Effector memory CD4-positive, alpha-beta T cell (primary cell): ENCODE results near the gene STIM1.

Experiments used
- DNase-seq, 3 donors: peaks; one replicate each; pipeline ENCODE4 v3.0.0-alpha.2; 2020
- H3K27ac ChIP-seq: 2 replicates; pipeline ENCODE4 v1.7.0; 2013; ENCODE audit warnings: mild to moderate bottlenecking, low read length, moderate library complexity; ENCODE audit not compliant: insufficient read depth, poor library complexity, severe bottlenecking
- H3K27me3 ChIP-seq: replicated peaks from 2 replicates; pipeline ENCODE4 v1.7.0; 2013; ENCODE audit warnings: mild to moderate bottlenecking, low read length; ENCODE audit not compliant: insufficient read depth, control insufficient read depth, poor library complexity, severe bottlenecking
- H3K36me3 ChIP-seq: 2 replicates; pipeline ENCODE4 v1.7.0; 2013; ENCODE audit warnings: mild to moderate bottlenecking, low read length, moderate library complexity; ENCODE audit not compliant: control insufficient read depth, insufficient read depth
- H3K4me1 ChIP-seq: 2 replicates; pipeline ENCODE4 v1.7.0; 2013; ENCODE audit warnings: low read length, mild to moderate bottlenecking; ENCODE audit not compliant: control insufficient read depth, insufficient read depth, poor library complexity, severe bottlenecking
- H3K4me3 ChIP-seq: 2 replicates; pipeline ENCODE4 v1.7.0; 2013; ENCODE audit warnings: low read length, low read depth, mild to moderate bottlenecking; ENCODE audit not compliant: insufficient read depth, poor library complexity, severe bottlenecking
- H3K9me3 ChIP-seq: 2 replicates; pipeline ENCODE4 v1.7.0; 2013; ENCODE audit warnings: mild to moderate bottlenecking, low read length, moderate library complexity; ENCODE audit not compliant: control insufficient read depth

STIM1 gene

GRCh38 chr11:4026389-4026788, 170.9 kb downstream of the STIM1 start:
- no peaks in the 10 kb centered on the region for H3K27me3 ChIP-seq
- no peaks in the 10 kb centered on the region for H3K9me3 ChIP-seq
- H3K27ac ChIP-seq, result no peak overlapping the region
- no peak overlapping the region for H3K4me3 ChIP-seq
- H3K4me1 ChIP-seq, result no peaks in the 10 kb centered on the region
- no peak for DNase-seq
- peaks cover 20% of the 10 kb centered on the region for H3K36me3 ChIP-seq

DNA sequence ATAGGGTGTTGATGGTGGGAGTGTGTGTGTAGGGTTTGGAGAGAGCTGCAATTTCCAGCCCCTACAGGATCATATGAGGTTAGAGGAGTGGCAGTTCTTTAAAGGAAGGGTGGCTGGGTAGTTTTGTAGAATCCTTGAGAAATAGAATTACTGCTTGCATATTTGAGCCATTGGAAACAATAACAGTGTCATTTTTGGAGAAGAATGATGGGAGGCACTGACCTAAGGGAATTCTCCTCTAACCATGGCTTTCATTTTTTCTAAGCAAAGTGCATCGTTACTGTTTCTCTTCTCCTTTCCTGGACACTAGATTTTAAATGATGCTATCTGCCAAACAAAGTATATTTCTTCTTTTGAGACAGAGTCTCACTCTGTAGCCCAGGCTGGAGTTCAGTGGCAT, 172.3 kb downstream of the STIM1 start:
- Histone ChIP-seq H3K27me3 (no peaks in the 10 kb centered on the region), H3K36me3 (peaks cover 20% of the 10 kb centered on the region), H3K9me3 (no peaks in the 10 kb centered on the region), H3K4me1 (no peaks in the 10 kb centered on the region), H3K4me3 (no peak overlapping the region), H3K27ac (no peak overlapping the region)
- no peak for DNase-seq

DNA sequence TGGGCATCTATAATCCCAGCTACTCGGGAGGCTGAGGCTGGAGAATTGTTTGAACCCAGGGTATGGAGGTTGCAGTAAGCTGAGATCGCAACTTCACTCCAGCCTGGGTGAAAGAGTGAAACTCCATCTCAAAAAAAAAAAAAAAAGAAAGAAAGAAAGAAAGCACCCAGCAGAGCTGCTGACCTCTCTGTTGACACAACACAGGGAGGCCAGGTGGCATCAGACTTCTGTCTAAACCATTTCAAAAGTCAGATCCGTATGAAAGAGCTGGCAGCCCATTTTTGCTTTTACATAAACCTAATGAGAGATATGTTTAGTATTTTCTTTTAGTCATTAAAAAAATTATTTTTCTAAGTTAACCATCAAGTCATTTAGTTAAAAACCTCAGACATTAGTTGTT, 174.7 kb downstream of the STIM1 start:
- Histone ChIP-seq H3K9me3 (no peaks in the 10 kb centered on the region), H3K27me3 (no peaks in the 10 kb centered on the region), H3K4me1 (no peaks in the 10 kb centered on the region), H3K36me3 (peaks cover 14% of the 10 kb centered on the region), H3K27ac (no peak overlapping the region), H3K4me3 (no peak overlapping the region)
- DNase-seq, result no peak

DNA sequence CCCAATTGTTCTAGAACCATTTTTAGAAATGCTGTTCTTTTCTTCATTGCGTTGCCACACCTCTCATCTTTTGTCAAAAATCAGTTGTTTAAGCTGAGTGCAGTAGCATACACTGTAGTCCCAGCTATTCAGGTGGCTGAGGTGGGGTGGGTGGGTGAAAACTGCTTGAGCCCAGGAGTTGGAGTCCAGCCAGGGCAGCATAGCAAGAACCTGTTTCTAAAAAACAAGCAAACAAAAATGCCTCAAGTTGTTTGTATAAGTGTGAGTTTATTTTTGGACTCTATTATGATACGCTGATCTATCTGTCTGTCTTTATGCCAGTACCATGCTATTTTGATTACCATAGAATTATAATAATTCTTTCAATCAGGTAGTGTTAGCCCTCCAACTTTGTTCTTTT, 176.6 kb downstream of the STIM1 start:
- DNase-seq, result no peak
- Histone ChIP-seq H3K9me3 (no peaks in the 10 kb centered on the region), H3K27me3 (no peaks in the 10 kb centered on the region), H3K27ac (no peak overlapping the region), H3K4me1 (no peaks in the 10 kb centered on the region), H3K4me3 (no peak overlapping the region), H3K36me3 (no peaks in the 10 kb centered on the region)

- Histone ChIP-seq H3K27me3 (no peaks in the 10 kb centered on the region), H3K9me3 (no peaks in the 10 kb centered on the region), H3K4me3 (no peak overlapping the region), H3K27ac (no peak overlapping the region), H3K36me3 (no peaks in the 10 kb centered on the region), H3K4me1 (no peaks in the 10 kb centered on the region)
- no peak for DNase-seq
Observed at GRCh38 chr11:4035985-4036384, 180.5 kb downstream of the STIM1 start.

DNA sequence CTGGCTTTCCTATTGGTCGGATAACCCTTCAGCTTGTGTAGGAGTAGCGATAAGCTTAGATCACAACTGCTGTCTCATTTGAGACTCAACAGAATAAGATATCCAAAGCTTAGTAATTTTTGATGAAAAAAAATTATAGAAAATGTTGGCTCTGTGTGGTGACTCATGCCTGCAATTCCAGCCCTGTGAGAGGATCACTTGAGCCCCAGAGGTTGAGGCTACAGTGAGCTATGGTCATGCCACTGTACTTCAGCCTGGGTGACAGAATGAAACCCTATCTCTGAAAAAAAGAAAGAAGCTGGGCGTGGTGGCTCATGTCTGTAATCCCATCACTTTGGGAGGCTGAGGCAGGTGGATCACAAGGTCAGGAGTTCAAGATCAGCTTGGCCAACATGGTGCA, 183.5 kb downstream of the STIM1 start:
- Histone ChIP-seq H3K36me3 (no peaks in the 10 kb centered on the region), H3K4me1 (peaks cover 4% of the 10 kb centered on the region), H3K27ac (no peak overlapping the region), H3K27me3 (no peaks in the 10 kb centered on the region), H3K9me3 (no peaks in the 10 kb centered on the region), H3K4me3 (no peak overlapping the region)
- no peak for DNase-seq

GRCh38 chr11:4040461-4040860, 185.0 kb downstream of the STIM1 start:
- Histone ChIP-seq H3K27ac (no peak overlapping the region), H3K27me3 (no peaks in the 10 kb centered on the region), H3K4me1 (peaks cover 4% of the 10 kb centered on the region), H3K4me3 (no peak overlapping the region), H3K36me3 (no peaks in the 10 kb centered on the region), H3K9me3 (no peaks in the 10 kb centered on the region)
- DNase-seq, result no peak

GRCh38 chr11:4041731-4042391, 186.4 kb downstream of the STIM1 start:
- no peak for DNase-seq
- Histone ChIP-seq H3K9me3 (no peaks in the 10 kb centered on the region), H3K4me3 (no peak overlapping the region), H3K27me3 (no peaks in the 10 kb centered on the region), H3K4me1 (peaks cover 4% of the 10 kb centered on the region), H3K27ac (no peak overlapping the region), H3K36me3 (no peaks in the 10 kb centered on the region)

DNA sequence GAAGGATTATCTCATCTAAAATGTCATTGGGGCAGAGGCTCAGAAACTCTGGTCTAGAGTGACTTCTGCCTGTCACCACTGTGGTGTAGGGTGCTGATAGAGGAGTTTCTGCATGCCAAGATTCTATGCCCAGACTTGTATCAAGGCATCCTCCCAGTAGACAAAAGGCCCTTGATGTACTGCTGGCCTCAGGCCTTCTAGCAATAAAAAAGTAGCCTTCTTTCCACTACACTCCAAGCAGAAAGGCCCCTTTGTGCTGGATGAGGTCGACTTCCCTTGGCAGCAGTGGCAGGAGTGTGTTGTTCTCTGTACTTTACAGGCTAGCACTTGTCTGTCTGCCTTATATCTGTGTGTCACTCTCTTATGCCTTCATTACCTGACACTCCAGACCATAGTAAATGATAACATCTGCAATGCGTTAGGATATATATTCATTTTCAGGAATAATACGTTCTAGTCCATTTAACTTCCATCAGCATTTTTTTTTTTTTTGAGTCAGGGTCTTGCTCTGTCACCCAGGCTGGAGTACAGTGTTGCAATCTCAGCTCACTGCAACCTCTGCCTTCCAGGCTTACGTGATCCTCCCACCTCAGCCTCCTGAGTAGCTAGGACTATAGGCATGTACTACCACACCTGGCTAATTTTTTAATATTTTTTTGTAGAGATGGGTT, 189.6 kb downstream of the STIM1 start:
- H3K36me3 ChIP-seq, result no peaks in the 10 kb centered on the region
- no peak for DNase-seq
- H3K4me3 ChIP-seq, result no peak overlapping the region
- no peak overlapping the region for H3K27ac ChIP-seq
- H3K4me1 ChIP-seq, result peaks cover 4% of the 10 kb centered on the region
- no peaks in the 10 kb centered on the region for H3K9me3 ChIP-seq
- no peaks in the 10 kb centered on the region for H3K27me3 ChIP-seq

DNA sequence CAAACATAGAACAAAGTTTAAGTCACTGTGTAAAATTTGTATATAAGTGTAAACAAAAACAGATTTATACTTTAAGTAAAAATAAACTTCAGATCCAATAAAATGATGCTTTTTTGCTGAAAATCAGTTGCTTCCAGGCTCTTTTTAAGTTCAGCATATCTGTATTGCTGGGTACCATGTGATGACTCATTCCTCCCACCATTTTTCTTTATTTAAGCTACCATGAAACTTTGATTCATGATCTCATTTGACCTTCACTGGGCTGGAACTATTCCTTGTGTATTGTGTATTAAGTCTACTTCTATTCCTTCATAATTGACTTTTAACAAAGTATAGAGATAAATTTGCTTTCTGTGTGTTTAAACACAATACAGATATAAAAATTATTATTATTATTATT, 192.9 kb downstream of the STIM1 start:
- Histone ChIP-seq H3K9me3 (no peaks in the 10 kb centered on the region), H3K36me3 (no peaks in the 10 kb centered on the region), H3K27me3 (no peaks in the 10 kb centered on the region), H3K4me3 (no peak overlapping the region), H3K4me1 (no peaks in the 10 kb centered on the region), H3K27ac (no peak overlapping the region)
- no peak for DNase-seq
